ENCODE measurements around the gene SPINK8. TPM values are rescaled to one million over a fixed set of nuclear protein-coding genes. Genes with fewer than 3 reads are reported as not detected.

Gene SPINK8
- total and polyA plus RNA-seq, 2 of the 8 experiments (the other 6 are each of a cell fraction or from before 2014, with no cell fraction given), result 0.29 TPM; not detected in 1

DNA sequence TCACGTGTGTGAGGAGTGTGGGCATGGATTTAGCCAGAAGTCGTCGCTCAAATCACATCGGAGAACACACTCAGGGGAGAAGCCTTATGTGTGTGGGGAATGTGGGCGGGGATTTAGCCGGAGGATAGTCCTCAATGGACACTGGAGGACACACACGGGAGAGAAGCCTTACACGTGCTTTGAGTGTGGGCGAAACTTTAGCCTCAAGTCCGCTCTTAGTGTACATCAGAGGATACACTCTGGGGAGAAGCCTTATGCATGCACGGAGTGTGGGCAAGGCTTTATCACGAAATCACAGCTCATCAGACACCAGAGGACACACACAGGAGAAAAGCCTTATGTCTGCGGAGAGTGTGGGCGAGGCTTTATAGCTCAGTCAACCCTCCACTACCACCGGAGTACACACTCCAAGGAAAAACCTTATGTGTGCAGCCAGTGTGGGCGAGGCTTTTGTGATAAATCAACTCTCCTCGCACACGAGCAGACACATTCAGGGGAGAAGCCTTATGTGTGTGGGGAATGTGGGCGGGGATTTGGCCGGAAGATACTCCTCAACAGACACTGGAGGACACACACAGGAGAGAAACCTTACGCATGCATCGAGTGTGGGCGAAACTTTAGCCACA, 64.4 kb downstream of the SPINK8 start:
- no peaks in the 10 kb centered on the region for H3K27me3 ChIP-seq (replicated peaks in 1 of 4; ENCODE audit: control insufficient read depth in 3 of 4, extremely low read depth in 1 of 4, insufficient read depth in 3 of 4, low read length in 3 of 4)
- DNase-seq (ENCODE audit: low read depth in 1 of 2, low spot score in 2 of 2) (no peak), FAIRE-seq (no peak)
- no peak overlapping the region for H2BK120ac ChIP-seq (replicated peaks; ENCODE audit: low read depth, low read length)
- H2AK5ac ChIP-seq (ENCODE audit: low read depth, low read length), result no peak overlapping the region
- no peak overlapping the region for H2BK5ac ChIP-seq (ENCODE audit: low read depth, low read length)
- TF ChIP-seq SP2 (IDR thresholded peaks at IDR 0.05; ENCODE audit: low read length) (no peak), GABPA (IDR thresholded peaks at IDR 0.05; ENCODE audit: borderline replicate concordance, insufficient read depth, low read length) (no peak), POLR2A (IDR thresholded peaks at IDR 0.05; ENCODE audit: control extremely low read depth in 1 of 2, low read depth in 2 of 2, low read length in 2 of 2) (no peak), RNF2 (IDR thresholded peaks at IDR 0.05; ENCODE audit: borderline replicate concordance, low read depth, low read length, missing control alignments, poor library complexity, severe bottlenecking) (no peak), CTBP2 (IDR thresholded peaks at IDR 0.05; ENCODE audit: borderline replicate concordance, insufficient read depth, insufficient read length, low read length) (no peak), HDAC6 (IDR thresholded peaks at IDR 0.05; ENCODE audit: low read depth, low read length) (no peak), EZH2 (IDR thresholded peaks at IDR 0.05; ENCODE audit: low read depth, low read length, severe bottlenecking) (no peak)
- H3K36me3 ChIP-seq (ENCODE audit: control insufficient read depth in 2 of 4, insufficient read depth in 4 of 4, low read length in 3 of 4), result peaks cover 40 to 79% (median 65%) of the 10 kb centered on the region in 4 experiments
- no peak overlapping the region for H2BK20ac ChIP-seq (ENCODE audit: low read length)
- H3K4me1 ChIP-seq (replicated peaks in 1 of 4; ENCODE audit: control insufficient read depth in 3 of 4, insufficient read depth in 4 of 4, low read length in 3 of 4), result no peaks in the 10 kb centered on the region; a peak in 2 of 7 replicates
- peaks cover 16 to 34% of the 10 kb centered on the region in 2 experiments for H3K9me3 ChIP-seq (ENCODE audit: insufficient read depth in 2 of 2, low read depth in 1 of 2, low read length in 1 of 2)
- no peak overlapping the region for H3K4me3 ChIP-seq (ENCODE audit: extremely low read depth in 1 of 4, insufficient read depth in 2 of 4, low read depth in 3 of 4, low read length in 4 of 4)
- peaks cover 2 to 4% of the 10 kb centered on the region in 2 experiments for H4K20me1 ChIP-seq (replicated peaks in 1 of 2; ENCODE audit: control insufficient read depth in 1 of 2, insufficient read depth in 2 of 2, low read length in 2 of 2)
- POLR2A ChIA-PET (ENCODE audit: partially characterized antibody), result interaction anchor here (0.8 to 4.2 kb wide), 13 partner anchors 9 to 167 kb away, joined by 3 to 29 read pairs (median 4); partner anchors contain the start of gene ZNF589
- peaks cover 0 to 8% of the 10 kb centered on the region in 2 experiments; a peak in 2 of 4 replicates for H3K79me2 ChIP-seq (ENCODE audit: control insufficient read depth in 1 of 2, insufficient read depth in 2 of 2, low read length in 2 of 2)
- H3K23me2 ChIP-seq (ENCODE audit: low read depth, low read length), result no peaks in the 10 kb centered on the region
- H2BK12ac ChIP-seq (ENCODE audit: low read depth, low read length), result no peak overlapping the region
- no peak overlapping the region; the same call in 1 of the 2 replicates for H4K8ac ChIP-seq (ENCODE audit: extremely low read depth, insufficient read depth, low read length)
- H3K79me1 ChIP-seq (ENCODE audit: low read depth, low read length), result peaks cover 4% of the 10 kb centered on the region; the same call in 1 of the 2 replicates
- CTCF ChIA-PET (ENCODE audit: partially characterized antibody), result interaction anchor here (0.8 to 3.5 kb wide), 6 partner anchors 9 to 167 kb away, joined by 3 to 14 read pairs (median 6); no protein-coding TSS in a partner anchor
- H3K56ac ChIP-seq (replicated peaks; ENCODE audit: insufficient read length, low read depth, low read length), result no peak overlapping the region
- no peak overlapping the region for H3K14ac ChIP-seq (ENCODE audit: insufficient read length)
- no peak overlapping the region for H4K91ac ChIP-seq (replicated peaks; ENCODE audit: insufficient read length, low read length)
- no peak overlapping the region for H3K4ac ChIP-seq (replicated peaks; ENCODE audit: insufficient read length, low read depth, low read length)
- H4K5ac ChIP-seq (ENCODE audit: insufficient read length, low read depth, low read length), result no peak overlapping the region
- no peak overlapping the region for H3K4me2 ChIP-seq (ENCODE audit: insufficient read depth in 1 of 2, low read depth in 2 of 2, low read length in 2 of 2)
- no peak overlapping the region for H3K18ac ChIP-seq (ENCODE audit: extremely low read depth, low read length)
- H2BK15ac ChIP-seq (ENCODE audit: low read length), result no peak overlapping the region
- H2AFZ ChIP-seq (ENCODE audit: low read length), result no peak overlapping the region
- 97% methylated on average over 23 of the region's 23 CpGs; no CpG with 5 or more reads in 1 of the 2 experiments for WGBS, 2 experiments (ENCODE audit: extremely low coverage in 1 of 2, insufficient coverage in 1 of 2, insufficient read length in 1 of 2, insufficient replicate concordance in 2 of 2, low coverage in 1 of 2, low lambda C conversion rate in 2 of 2, missing lambda C conversion rate in 1 of 2)
- no peak overlapping the region for H3K9ac ChIP-seq (replicated peaks in 1 of 4; ENCODE audit: extremely low read depth in 1 of 4, low read depth in 3 of 4, low read length in 3 of 4)
- H3K27ac ChIP-seq (ENCODE audit: low read depth, low read length), result no peak overlapping the region
- H3K23ac ChIP-seq (ENCODE audit: insufficient read length), result no peak overlapping the region
